A673 (cell line): ENCODE measurements around the gene NRIP2.

Experiments
- CTCF ChIP-seq: fragments of 300-800, 200-600 bp; sonication (generic); conservative IDR thresholded peaks from 2 replicates; pipeline ENCODE4 v1.5.1; 2017; ENCODE audit warnings: low read depth, mild to moderate bottlenecking, antibody characterized with exemption, low read length, moderate library complexity, mixed read lengths
- EZH2 ChIP-seq: fragments of 200-600 bp; sonication (generic); IDR thresholded peaks from 2 replicates; pipeline ENCODE4 v1.6.1; 2017; ENCODE audit warnings: borderline replicate concordance, low read depth, mild to moderate bottlenecking, mixed read lengths, antibody characterized with exemption, low read length; ENCODE audit not compliant: poor library complexity, severe bottlenecking

- TF ChIP-seq CTCF (peak; percentile 23; the same call in 1 of the 2 replicates), EZH2 (no peak)
Measured at GRCh38 chr12:2877953-2878732, 43.3 kb upstream of the NRIP2 start.
